IPS-20b (cell line): ENCODE data around the gene MED9.

ENCODE experiments used
- H3K27ac ChIP-seq: one replicate; pipeline ENCODE4 v1.5.1; 2013; ENCODE audit warnings: low read length
- H3K27me3 ChIP-seq: 2 replicates; pipeline ENCODE4 v1.6.1; 2013; ENCODE audit warnings: mild to moderate bottlenecking, low read length, inconsistent platforms; ENCODE audit not compliant: insufficient read depth
- H3K36me3 ChIP-seq: 2 replicates; pipeline ENCODE4 v1.6.1; 2013; ENCODE audit warnings: low read depth, mild to moderate bottlenecking, inconsistent platforms, low read length, moderate library complexity; ENCODE audit not compliant: insufficient read depth
- H3K4me1 ChIP-seq: 2 replicates; pipeline ENCODE4 v1.6.1; 2013; ENCODE audit warnings: mild to moderate bottlenecking, control low read depth, inconsistent platforms, low read length, moderate library complexity; ENCODE audit not compliant: insufficient read depth
- H3K4me3 ChIP-seq: 2 replicates; pipeline ENCODE4 v1.5.1; 2013; ENCODE audit warnings: mild to moderate bottlenecking, low read length, inconsistent platforms
- H3K9ac ChIP-seq: 2 replicates; pipeline ENCODE4 v1.6.1; 2013; ENCODE audit warnings: low read depth, mild to moderate bottlenecking, inconsistent platforms, low read length, moderate library complexity
- H3K9me3 ChIP-seq: 2 replicates; pipeline ENCODE4 v1.6.1; 2013; ENCODE audit warnings: mild to moderate bottlenecking, low read depth, low read length, inconsistent platforms; ENCODE audit not compliant: insufficient read depth

The MED9 gene

DNA sequence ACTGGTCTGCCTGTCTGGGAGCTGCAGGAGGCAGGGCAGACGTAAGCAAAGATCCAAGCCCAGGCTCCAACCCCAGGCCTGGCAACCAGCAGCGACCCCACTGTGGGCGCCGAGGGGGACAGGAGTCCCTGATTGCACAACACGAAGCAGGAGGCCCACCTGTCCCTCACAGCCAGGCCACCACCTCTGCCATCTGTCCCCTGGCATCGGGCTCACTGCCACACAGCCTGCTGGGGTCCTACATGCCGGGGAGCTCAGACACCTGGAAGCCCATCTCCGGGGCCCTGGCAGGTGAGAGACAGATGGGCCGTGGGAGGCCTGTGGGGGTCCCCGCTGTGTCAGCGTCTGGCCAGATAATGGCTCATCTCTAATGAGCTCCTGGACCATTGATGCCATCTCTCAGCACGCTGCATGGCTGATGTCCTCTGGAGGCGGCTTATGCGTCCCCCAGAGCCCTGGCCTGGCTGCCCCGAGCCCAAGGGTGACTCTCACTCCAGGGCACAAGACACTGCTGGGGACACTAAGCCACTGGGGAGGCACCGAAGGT lies 30.7 kb downstream of the MED9 start:
- Histone ChIP-seq H3K9ac (no peak overlapping the region), H3K36me3 (no peaks in the 10 kb centered on the region), H3K4me3 (no peak overlapping the region), H3K27me3 (no peaks in the 10 kb centered on the region), H3K27ac (no peak overlapping the region), H3K4me1 (no peaks in the 10 kb centered on the region), H3K9me3 (no peaks in the 10 kb centered on the region)

DNA sequence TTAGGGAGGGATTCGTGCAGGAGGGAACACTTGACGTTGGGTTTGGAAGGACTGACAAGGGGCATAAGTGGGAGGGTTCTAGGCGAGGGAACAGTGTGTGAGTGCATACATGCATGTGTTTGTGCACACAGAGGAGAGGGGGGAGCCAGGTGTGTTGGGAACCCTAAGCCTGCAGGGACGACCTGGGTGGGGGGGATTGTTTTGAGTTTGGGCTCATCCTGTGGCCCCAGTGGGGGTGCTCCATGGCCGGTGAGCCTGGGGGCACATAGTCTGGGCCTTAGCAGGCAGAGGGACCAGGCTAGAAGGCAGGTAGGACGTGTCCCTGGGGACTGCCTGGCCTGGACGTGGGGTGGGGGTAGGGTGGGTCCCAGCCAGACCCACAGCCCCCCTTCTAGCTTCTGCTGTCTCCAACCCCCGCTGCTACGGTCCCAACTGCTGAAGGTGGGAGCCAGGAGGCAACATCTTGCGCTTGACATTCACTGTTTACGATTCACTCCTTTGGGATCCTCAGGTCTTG lies 31.3 kb downstream of the MED9 start:
- no peak overlapping the region for H3K9ac ChIP-seq
- no peaks in the 10 kb centered on the region for H3K4me1 ChIP-seq
- no peaks in the 10 kb centered on the region for H3K9me3 ChIP-seq
- H3K27me3 ChIP-seq: no peaks in the 10 kb centered on the region
- no peak overlapping the region for H3K4me3 ChIP-seq
- no peaks in the 10 kb centered on the region for H3K36me3 ChIP-seq
- no peak overlapping the region for H3K27ac ChIP-seq

DNA sequence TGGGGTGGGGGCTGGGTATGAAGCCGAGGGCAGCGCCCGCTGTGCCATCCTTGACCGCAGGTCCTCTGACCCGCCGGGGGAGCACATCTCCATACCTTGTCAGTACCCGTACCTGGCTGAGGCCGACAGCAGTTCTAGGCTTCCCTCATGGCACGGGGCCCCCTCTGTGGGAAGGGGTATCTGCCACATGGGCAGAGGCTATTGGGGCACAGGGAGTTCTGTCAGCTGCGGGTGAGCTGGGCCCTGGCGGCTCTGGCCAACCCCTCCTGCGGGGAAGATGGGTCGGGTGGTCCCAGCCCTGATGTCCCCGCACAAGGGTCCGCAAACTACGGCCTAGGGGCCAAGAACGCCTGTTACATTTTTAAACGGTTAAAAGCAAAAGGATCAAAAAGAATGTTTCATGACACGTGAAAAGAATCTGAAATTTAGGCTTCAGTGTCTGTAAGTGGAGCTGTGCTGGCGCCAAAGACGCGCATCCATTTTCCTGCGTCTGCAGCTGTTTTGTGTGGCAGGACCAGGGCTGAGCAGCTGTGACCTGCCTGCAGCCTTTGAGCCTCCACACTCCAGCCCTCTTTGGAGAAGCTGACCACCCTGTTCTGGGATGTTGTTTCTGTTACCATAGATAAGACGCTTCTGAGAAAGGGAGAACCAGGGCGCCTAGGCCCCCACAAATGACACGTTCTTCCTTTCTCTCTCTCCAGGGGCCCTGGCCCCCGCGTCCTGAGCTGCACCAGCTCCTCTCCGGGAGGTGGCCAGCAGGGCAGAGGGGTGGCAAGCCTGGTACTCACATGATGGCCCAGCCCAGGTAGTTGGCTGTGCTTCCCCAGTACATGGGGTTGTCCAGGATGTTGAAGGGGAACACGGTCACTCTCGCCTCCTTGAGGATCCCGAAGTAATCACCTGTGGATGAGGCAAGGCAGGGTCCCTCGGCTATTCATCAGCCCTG lies 32.1 kb downstream of the MED9 start:
- Histone ChIP-seq H3K4me3 (no peak overlapping the region), H3K27ac (no peak overlapping the region), H3K4me1 (no peaks in the 10 kb centered on the region), H3K9me3 (no peaks in the 10 kb centered on the region), H3K9ac (no peak overlapping the region), H3K36me3 (no peaks in the 10 kb centered on the region), H3K27me3 (no peaks in the 10 kb centered on the region)

DNA sequence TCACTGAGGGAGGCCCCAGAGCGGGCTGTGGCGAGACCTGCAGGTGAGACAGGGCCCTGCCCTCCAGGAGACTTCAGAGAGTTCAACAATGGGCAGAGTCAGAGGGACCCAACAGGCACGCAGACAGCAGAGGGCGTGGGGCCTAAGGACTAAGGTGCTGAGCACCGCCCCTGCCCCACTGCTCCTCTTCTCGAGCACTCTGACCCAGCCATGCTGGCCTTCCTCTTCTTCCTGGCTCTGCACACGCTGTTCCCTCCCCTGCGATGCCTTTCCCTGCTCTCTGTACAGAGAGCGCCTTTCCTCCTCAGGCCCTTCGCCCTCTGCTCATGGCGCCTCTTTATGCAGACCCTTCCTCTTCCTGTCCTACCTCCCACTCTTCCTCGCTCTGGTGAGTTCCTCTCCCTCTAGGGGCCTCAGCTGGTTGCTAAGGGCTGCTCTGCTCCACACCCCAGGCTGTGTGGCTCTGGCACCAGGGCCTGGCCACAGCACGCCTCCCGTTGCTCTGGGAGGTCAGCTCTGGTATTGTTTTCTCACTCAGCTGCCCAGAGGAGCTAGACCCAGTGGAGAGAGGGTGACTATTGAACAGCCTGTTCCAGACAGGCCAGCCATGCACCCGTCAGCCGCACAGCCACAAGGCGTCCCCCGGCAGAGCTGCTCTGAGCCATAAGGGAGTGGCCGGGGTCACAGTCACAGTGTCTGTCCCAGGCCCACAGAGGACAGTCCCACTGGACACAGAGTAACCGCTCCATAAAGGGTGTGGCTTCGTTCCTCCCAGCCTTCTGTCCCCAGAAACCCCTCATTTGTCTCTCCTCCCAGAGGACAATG lies 33.0 kb downstream of the MED9 start:
- Histone ChIP-seq H3K36me3 (no peaks in the 10 kb centered on the region), H3K4me3 (no peak overlapping the region), H3K27ac (no peak overlapping the region), H3K4me1 (no peaks in the 10 kb centered on the region; the same call in 1 of the 2 replicates), H3K27me3 (no peaks in the 10 kb centered on the region), H3K9ac (no peak overlapping the region), H3K9me3 (no peaks in the 10 kb centered on the region)

DNA sequence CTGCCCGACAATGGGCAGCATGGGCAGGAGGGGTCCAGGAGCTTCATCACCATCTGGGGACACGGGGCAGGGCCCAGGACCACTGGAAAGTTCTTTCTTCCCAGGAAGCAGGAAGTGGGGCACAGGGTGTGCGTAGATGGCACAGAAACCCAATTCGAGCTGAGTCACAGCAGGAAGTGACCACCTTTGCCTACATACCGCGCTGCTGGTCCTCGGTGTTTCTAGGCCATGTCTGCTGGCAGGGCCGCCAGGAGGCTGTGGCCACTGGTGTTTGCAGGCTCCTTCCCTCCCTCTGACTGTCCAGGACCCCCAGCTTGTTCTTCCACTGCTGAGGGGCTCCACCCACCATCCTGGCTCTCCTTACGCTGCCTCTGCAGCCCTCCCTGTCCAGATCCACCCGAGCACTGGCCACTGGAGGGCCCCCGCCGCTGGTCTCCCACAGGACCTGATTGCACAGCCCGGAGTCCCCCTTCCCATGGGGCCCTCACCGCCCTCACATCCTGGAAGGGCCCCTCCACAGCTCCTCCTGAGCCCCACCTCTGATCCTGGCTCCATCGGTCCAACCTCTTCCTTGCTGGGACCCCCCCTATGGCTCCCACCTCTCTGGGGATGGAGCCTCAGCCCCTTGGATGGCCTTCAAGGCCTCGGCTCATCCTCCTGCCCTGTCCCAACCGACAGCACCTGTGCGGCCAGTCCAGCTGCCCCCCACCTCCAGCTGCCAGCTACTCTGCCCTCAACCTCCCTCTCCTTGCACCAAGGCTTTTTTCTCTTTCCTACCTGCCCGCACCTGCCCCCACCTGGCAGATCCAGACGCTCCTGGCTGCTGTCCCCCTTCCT lies 33.9 kb downstream of the MED9 start:
- Histone ChIP-seq H3K4me3 (no peak overlapping the region), H3K27me3 (no peaks in the 10 kb centered on the region), H3K4me1 (peaks cover 5% of the 10 kb centered on the region; the same call in 1 of the 2 replicates), H3K27ac (no peak overlapping the region), H3K36me3 (no peaks in the 10 kb centered on the region), H3K9me3 (no peaks in the 10 kb centered on the region), H3K9ac (no peak overlapping the region)

DNA sequence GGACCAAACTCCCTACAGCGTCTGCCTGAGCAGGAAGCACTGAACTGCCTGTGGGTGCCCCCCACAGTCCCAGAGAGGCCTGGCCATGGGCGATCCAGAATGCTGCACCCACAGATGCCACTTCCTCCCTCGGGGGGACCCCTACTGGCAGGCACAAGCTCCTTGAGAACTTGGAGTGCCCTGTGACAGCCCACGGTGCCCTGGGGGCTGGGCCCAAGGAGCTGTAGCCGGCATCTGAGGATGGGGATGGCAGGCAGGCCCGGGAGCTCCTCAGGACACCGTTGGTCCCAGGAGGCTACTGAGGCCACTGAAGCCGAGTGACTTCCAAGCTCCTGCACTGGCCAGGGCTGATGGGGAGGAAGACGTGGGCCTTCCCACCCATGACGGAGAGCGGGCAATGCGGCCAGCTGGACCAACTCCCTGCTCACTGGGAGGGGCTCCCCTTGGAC lies 34.5 kb downstream of the MED9 start:
- H3K9ac ChIP-seq: no peak overlapping the region
- no peaks in the 10 kb centered on the region for H3K27me3 ChIP-seq
- H3K4me1 ChIP-seq: peaks cover 8% of the 10 kb centered on the region; the same call in 1 of the 2 replicates
- no peak overlapping the region for H3K27ac ChIP-seq
- H3K9me3 ChIP-seq: no peaks in the 10 kb centered on the region
- no peaks in the 10 kb centered on the region for H3K36me3 ChIP-seq
- no peak overlapping the region for H3K4me3 ChIP-seq

DNA sequence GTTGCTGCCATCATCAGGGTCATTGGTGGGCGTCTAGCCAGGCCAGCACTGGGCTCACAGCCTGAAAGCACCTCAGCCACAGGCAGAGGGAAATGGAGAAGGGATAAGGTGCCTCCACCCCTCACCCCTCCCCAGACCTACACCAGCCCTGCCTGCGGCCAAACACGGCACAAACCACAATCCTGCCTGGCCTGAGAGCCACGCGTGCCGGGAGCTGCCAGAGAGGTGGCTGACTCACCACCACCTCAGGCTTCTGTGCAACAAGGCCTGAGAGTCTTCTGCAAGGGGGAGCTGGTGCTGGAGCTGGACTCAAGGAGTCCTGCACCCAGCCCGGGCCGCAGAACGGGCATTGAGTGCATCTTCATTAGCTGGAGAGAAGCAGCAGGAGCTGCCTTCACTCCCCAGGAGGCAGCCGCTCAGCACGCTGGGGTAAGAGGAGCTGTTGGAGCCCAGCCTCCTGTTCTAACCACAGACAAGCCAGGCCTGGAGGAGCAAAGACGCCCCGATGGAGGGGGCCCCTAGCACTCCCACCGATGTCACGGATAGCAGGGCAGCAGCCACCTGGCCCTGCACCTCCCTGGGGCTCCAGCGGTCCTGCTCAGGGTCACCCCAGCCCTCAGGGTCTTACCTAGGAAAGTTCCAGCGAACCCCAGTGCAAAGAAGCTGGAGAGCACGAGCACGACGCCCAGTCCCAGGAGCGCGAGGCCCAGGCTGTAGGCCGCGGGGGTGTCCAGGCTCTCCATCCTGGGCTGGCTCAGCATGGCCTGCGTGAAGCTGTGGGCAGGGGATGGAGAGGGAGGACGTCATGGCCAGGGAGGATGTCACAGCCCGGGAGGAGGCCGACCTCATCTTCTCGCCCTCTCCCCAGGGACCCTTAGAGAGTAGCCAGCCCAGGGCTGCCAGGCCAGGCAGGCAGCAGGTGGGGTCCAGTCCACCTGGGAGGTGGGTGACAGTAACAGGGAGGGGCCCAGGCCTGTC lies 35.4 kb downstream of the MED9 start:
- H3K4me3 ChIP-seq: no peak overlapping the region
- H3K27me3 ChIP-seq: no peaks in the 10 kb centered on the region
- no peaks in the 10 kb centered on the region for H3K9me3 ChIP-seq
- H3K36me3 ChIP-seq: no peaks in the 10 kb centered on the region
- H3K4me1 ChIP-seq: peaks cover 8% of the 10 kb centered on the region; the same call in 1 of the 2 replicates
- H3K9ac ChIP-seq: no peak overlapping the region
- no peak overlapping the region for H3K27ac ChIP-seq

DNA sequence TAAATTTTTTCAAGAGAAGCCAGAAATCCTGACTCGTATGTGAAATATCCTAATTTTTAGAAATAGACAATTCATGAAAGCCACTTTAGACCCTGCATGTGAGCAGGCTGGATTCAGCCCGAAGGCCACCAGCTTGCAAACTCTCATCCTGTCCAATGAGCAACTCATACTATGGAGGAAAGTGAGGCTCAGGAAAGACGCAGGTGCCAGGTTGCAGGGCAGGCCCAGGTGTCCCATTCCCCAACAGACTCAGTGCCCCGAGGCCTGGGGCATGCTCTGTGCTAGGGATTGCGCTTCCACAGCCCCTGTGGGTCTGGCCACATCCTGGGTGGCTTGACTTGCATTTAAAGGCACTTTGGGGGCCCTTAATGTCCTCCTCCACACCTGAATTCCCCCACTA lies 36.1 kb downstream of the MED9 start:
- H3K36me3 ChIP-seq: no peaks in the 10 kb centered on the region
- no peak overlapping the region for H3K4me3 ChIP-seq
- H3K4me1 ChIP-seq: peaks cover 8% of the 10 kb centered on the region; the same call in 1 of the 2 replicates
- H3K9me3 ChIP-seq: no peaks in the 10 kb centered on the region
- no peak overlapping the region for H3K27ac ChIP-seq
- H3K9ac ChIP-seq: no peak overlapping the region
- H3K27me3 ChIP-seq: no peaks in the 10 kb centered on the region

DNA sequence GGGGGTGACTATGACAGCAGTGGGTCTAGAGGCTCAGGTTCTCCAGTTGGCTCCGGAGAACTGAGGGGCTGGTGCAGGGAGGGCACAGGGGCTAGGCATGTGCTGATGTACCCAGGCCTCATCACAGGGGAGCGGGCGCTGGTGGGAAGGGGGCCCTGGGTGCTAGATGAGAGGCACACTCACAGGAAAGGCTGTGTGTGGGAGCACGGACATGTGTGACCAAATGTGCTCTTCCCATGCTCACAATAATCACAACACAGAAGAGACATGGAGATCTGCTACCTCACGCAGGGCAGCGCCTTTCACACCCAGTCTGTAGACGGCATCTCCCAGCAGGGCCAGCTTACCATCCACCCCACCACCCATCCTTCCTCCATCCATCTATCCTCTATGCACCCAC lies 36.8 kb downstream of the MED9 start:
- H3K36me3 ChIP-seq: no peaks in the 10 kb centered on the region
- peaks cover 8% of the 10 kb centered on the region; the same call in 1 of the 2 replicates for H3K4me1 ChIP-seq
- H3K9me3 ChIP-seq: no peaks in the 10 kb centered on the region
- H3K4me3 ChIP-seq: no peak overlapping the region
- H3K27me3 ChIP-seq: no peaks in the 10 kb centered on the region
- H3K9ac ChIP-seq: no peak overlapping the region
- H3K27ac ChIP-seq: no peak overlapping the region

DNA sequence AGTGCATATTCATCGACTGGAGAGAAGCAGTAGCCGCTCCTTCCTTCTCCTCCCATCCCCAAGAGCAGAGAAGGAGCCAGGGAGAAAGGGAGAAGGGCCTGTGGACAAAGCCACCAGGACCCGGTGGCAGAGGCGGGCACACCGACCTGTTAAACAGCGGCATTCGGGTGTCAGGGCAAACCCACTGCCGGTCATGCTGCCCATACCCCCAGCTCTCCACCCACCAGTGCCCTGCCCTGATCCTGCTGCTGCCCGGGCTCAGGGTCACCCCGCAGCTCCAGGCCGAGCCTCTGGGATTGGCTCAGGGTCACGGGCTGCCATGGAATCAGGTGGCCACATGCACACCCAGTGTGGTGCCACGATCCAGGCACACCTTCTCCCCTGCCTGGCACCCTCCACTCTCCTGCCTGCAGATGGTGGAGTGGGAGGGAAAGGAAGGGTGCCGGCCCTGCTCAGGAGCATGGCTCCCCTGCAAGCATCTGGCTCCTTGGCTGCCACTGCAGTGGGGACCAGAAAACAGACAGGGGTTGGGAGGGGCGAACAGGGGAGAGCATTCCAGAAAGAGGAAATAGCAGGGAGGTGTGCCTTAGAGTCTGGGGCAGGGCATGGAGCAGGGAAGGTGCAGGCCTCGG lies 37.7 kb downstream of the MED9 start:
- Histone ChIP-seq H3K36me3 (no peaks in the 10 kb centered on the region), H3K9me3 (no peaks in the 10 kb centered on the region), H3K4me3 (no peak overlapping the region), H3K27me3 (no peaks in the 10 kb centered on the region), H3K27ac (no peak overlapping the region), H3K9ac (no peak overlapping the region), H3K4me1 (peaks cover 8% of the 10 kb centered on the region; the same call in 1 of the 2 replicates)
